Ascending aorta (tissue), 2 donors: ENCODE measurements around the gene CCL11. TPM values are rescaled to one million over a fixed set of nuclear protein-coding genes. Genes with fewer than 3 reads are reported as not detected.

Source experiments
- DNase-seq, 2 donors: peaks; one replicate each; pipeline ENCODE4 v3.0.0-alpha.2; 2019; ENCODE audit warnings: low spot score in 2 of 2
- H3K27ac ChIP-seq, 2 donors: fragments of 200-600 bp; sonication (generic); one replicate each; pipeline ENCODE4 v1.5.1; 2016 to 2017; ENCODE audit warnings: mild to moderate bottlenecking in 1 of 2
- H3K27me3 ChIP-seq: fragments of 200-600 bp; sonication (generic); one replicate; pipeline ENCODE4 v1.5.1; 2017
- H3K36me3 ChIP-seq, 2 donors: fragments of 200-600 bp; sonication (generic); one replicate each; pipeline ENCODE4 v1.5.1; 2016
- H3K4me1 ChIP-seq, 2 donors: fragments of 200-600 bp; sonication (generic); one replicate each; pipeline ENCODE4 v1.5.1; 2016 to 2017; ENCODE audit warnings: mild to moderate bottlenecking in 1 of 2
- H3K4me3 ChIP-seq, 2 donors: fragments of 200-600 bp; sonication (generic); one replicate each; pipeline ENCODE4 v1.5.1; 2016 to 2017; ENCODE audit warnings: mild to moderate bottlenecking in 1 of 2
- H3K9me3 ChIP-seq, 2 donors: fragments of 200-600 bp; sonication (generic); one replicate each; pipeline ENCODE4 v1.5.1; 2016
- CTCF ChIP-seq, 3 experiments: fragments of 200-600 bp in 2 of 3; fragments of 450-650 bp in 1 of 3; sonication (generic) in 2 of 3; IDR thresholded peaks; one replicate each; pipeline ENCODE4 v1.5.1; 2016 to 2019; ENCODE audit warnings: antibody characterized with exemption in 3 of 3, mild to moderate bottlenecking in 1 of 3, moderate library complexity in 1 of 3
- intact Hi-C: fragments of 100-400 bp; cut with DNase I; formaldehyde crosslinking; loops from one replicate; pipeline ENCODE4 v1.15.1; 2023
- total RNA-seq: library from RNA; depleted of rRNA; stranded (reverse); fragments of >200 nt; gene quantifications from one replicate; pipeline ENCODE4 v1.1.0, GENCODE V29; 2016

Gene CCL11
- total RNA-seq, 1 donor from 2014 or later = not detected

- intact Hi-C loops = no loop called here
- Histone ChIP-seq H3K9me3 (no peaks in the 10 kb centered on the region), H3K36me3 (no peaks in the 10 kb centered on the region), H3K4me1 (no peaks in the 10 kb centered on the region), H3K27ac (no peak overlapping the region), H3K27me3 (no peaks in the 10 kb centered on the region), H3K4me3 (no peak overlapping the region)
- no peak for DNase-seq
- no peak for TF ChIP-seq CTCF (IDR thresholded peaks at IDR 0.05)
These were observed 2.0 kb upstream of the CCL11 start for GRCh38 chr17:34283571-34283970.

GRCh38 chr17:34287875-34288274 lies 2.3 kb downstream of the CCL11 start:
- no peak for TF ChIP-seq CTCF (IDR thresholded peaks at IDR 0.05)
- intact Hi-C loops = no loop called here
- no peaks in the 10 kb centered on the region for H3K4me1 ChIP-seq
- no peak overlapping the region for H3K4me3 ChIP-seq
- no peak overlapping the region for H3K27ac ChIP-seq
- no peaks in the 10 kb centered on the region for H3K36me3 ChIP-seq
- no peak for DNase-seq
- H3K9me3 ChIP-seq = no peaks in the 10 kb centered on the region
- no peaks in the 10 kb centered on the region for H3K27me3 ChIP-seq

GRCh38 chr17:34290586-34290985 lies 5.0 kb downstream of the CCL11 start:
- no peak for DNase-seq

GRCh38 chr17:34291721-34292348 lies 6.3 kb downstream of the CCL11 start:
- intact Hi-C loops = no loop called here
- Histone ChIP-seq H3K27me3 (no peaks in the 10 kb centered on the region), H3K4me1 (no peaks in the 10 kb centered on the region), H3K9me3 (no peaks in the 10 kb centered on the region), H3K4me3 (no peak overlapping the region), H3K36me3 (no peaks in the 10 kb centered on the region), H3K27ac (no peak overlapping the region)
- TF ChIP-seq CTCF (IDR thresholded peaks at IDR 0.05) = no peak
- DNase-seq = no peak

More at GRCh38 chr17:34290586-34290985, 5.0 kb downstream of the CCL11 start:
- intact Hi-C loops = no loop called here
- Histone ChIP-seq H3K27ac (no peak overlapping the region), H3K9me3 (no peaks in the 10 kb centered on the region), H3K27me3 (no peaks in the 10 kb centered on the region), H3K4me3 (no peak overlapping the region), H3K4me1 (no peaks in the 10 kb centered on the region), H3K36me3 (no peaks in the 10 kb centered on the region)
- TF ChIP-seq CTCF (IDR thresholded peaks at IDR 0.05) = no peak

- no peak for TF ChIP-seq CTCF (IDR thresholded peaks at IDR 0.05)
- H3K4me3 ChIP-seq = no peak overlapping the region
- DNase-seq = no peak
- no peak overlapping the region for H3K27ac ChIP-seq
- H3K4me1 ChIP-seq = peaks cover 3 to 5% of the 10 kb centered on the region in 2 donors
- H3K9me3 ChIP-seq = no peaks in the 10 kb centered on the region
- intact Hi-C loops = no loop called here
- no peaks in the 10 kb centered on the region for H3K27me3 ChIP-seq
- H3K36me3 ChIP-seq = no peaks in the 10 kb centered on the region
These were observed 13.5 kb downstream of the CCL11 start for GRCh38 chr17:34299027-34299426.
